AG08395 (cell line): ENCODE results near the gene CNN1.

Experiments
- DNase-seq: peaks from one replicate; pipeline ENCODE4 v3.0.0; 2012; ENCODE audit warnings: mixed read lengths, low spot score

The CNN1 gene

DNA sequence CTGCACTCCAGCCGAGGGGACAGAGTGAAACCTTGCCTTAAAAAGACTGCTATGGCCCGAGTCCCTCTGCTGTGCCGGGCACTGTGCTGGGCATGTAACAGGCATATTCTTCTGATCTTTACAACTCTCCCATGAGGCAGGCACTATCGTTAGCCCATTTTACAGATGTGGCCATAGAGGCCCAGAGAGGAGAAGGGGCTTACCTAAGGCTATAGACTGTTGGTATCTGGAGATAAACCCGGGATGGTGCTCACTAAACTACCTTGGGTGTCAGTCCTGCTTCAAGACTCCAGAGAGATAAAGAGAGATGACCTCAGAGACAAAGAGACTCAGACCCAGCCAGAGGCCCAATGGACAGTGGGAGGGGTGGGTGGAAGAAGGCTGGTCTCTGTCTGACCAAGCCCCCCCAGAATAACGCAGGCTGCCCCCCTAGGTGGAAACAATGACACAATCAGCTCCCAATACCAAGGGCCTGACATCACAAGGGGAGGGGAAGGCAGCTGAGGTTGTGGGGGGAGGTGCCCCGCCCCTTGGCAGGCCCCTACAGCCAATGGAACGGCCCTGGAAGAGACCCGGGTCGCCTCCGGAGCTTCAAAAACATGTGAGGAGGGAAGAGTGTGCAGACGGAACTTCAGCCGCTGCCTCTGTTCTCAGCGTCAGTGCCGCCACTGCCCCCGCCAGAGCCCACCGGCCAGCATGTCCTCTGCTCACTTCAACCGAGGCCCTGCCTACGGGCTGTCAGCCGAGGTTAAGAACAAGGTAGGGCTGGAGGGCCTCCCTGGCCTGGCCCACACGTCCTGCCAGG lies at the start of gene CNN1:
TSS of gene CNN1 (plus strand) at position 620 of the 805 bp plus-strand sequence. CDS start at position 697, 77 bp downstream.
- DNase-seq = peak; percentile 89

GRCh38 chr19:11489378-11489777 lies 49.3 kb upstream of the CNN1 start:
- DNase-seq = no peak

GRCh38 chr19:11494634-11495285 lies 43.9 kb upstream of the CNN1 start:
- DNase-seq = no peak

- DNase-seq = no peak
These were observed 43.2 kb upstream of the CNN1 start for GRCh38 chr19:11495481-11495880.

DNA sequence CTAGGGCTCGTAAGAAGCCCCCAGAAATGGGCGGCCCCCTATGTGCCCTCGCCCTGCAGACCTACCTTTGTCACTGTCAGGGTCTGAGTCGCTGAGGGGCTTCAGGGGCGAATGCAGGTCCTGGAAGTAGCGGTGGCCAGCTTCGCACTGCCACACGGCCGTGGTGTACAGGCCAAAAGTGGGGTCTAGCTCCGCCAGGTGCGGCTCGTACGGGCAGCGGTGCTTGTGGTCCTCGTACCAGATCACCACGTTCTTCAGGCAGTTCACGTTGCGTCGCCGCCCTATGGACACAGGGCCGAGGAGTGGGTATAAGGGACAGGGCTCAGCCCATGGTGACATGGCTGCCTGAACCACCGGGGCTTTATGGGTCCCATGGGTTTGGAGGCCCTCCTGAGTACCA lies 42.8 kb upstream of the CNN1 start:
- no peak for DNase-seq

DNA sequence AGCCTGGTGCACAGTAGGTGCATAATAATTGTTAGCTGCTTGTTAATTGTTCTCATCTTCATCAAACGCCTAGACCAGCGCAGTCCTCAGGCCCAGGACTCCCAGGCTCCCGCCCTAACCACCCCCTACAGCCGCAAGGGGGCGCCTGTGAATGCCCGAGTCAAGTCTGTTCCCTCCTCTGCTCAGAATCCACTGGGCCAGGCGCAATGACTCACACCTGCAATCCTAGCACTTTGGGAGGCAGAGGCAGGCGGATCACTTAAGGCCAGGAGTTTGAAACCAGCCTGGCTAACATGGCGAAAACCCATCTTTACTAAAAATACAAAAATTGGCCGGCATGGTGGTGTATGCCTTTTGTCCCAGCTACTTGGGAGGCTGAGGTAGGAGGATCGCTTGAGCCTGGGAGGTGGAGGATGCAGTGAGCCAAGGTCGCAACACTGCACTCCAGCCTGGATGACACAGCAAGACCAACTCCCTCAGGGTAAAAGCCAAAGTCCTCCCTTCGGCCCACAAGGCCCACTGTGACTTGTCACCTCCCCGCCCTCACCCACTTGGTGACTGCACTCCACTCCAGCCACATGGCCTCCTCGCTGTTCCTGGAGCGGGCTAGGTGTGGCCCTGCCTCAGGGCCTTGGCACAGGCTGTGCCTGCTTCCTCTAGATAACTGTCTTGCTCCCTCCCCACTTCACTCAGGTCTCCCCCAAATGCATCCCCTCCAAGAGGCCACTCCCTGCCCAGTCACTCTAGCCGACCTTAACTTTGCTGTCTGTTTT lies 42.1 kb upstream of the CNN1 start:
- DNase-seq = peak; percentile 82

DNA sequence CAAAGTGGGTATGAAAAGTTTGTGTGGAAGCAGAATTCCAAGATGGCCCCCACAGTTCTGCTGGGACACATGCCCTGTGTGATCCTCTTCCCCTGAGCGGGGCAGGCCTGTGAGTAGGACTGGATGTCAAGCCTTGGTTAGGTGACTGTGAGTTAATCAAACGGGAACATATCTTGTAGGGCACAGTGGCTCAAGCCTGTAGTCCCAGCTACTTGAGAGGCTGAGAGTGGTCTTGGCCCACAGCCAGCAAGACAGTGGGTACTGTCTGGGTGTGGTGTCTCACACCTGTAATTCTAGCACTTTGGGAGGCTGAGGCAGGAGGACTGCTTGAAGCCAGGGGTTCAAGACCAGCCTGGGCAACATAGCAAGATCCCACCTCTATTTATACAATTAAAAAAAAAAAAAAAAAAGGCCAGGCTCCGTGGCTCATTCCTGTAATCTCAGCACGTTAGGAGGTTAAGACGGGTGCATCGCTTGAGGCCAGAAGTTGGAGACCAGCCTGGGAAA lies 39.4 kb upstream of the CNN1 start:
- DNase-seq = no peak

GRCh38 chr19:11499890-11500420 lies 38.7 kb upstream of the CNN1 start:
- no peak for DNase-seq

- no peak for DNase-seq
These were observed 34.1 kb upstream of the CNN1 start for GRCh38 chr19:11504502-11505031.

- DNase-seq = peak; percentile 99
These were observed 33.6 kb upstream of the CNN1 start for GRCh38 chr19:11505032-11505503.

DNA sequence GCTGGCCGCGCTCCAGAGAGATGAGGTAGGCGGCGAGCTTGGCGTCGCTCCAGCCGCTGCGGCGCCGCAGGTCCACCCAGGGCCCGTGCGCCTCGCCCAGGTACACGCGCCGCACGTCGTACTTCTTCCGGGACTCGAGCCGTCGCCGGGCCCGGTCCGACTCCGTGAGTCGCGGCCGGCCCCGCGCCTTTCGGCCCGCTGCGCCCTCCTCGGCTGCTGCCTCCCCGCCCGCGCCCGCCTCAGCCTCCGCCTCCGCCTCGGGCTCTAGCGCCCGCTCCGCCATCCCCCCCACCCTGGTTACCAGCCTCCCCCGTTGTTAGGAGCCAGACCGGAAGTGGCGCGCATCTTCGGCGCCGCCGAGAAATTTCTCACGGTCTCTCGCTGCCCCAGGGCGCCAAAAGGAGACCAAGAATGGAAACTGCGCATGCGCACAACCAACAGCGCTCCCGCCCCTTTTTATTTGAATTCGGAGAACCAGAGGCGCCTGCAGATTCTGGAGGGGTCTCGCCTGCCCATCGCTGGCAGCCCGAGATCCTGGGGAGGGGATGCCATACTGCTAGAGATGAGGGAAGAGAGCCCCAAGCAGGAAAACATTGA lies 33.0 kb upstream of the CNN1 start, which contains the start of gene ZNF653:
TSS of gene ZNF653 (minus strand) at position 336 of the 597 bp plus-strand sequence. CDS start at position 283, 53 bp downstream.
- DNase-seq = peak; percentile 99

- DNase-seq = no peak
These were observed 32.5 kb upstream of the CNN1 start for GRCh38 chr19:11506101-11506555.

GRCh38 chr19:11506967-11507366 lies 31.7 kb upstream of the CNN1 start:
- no peak for DNase-seq

DNA sequence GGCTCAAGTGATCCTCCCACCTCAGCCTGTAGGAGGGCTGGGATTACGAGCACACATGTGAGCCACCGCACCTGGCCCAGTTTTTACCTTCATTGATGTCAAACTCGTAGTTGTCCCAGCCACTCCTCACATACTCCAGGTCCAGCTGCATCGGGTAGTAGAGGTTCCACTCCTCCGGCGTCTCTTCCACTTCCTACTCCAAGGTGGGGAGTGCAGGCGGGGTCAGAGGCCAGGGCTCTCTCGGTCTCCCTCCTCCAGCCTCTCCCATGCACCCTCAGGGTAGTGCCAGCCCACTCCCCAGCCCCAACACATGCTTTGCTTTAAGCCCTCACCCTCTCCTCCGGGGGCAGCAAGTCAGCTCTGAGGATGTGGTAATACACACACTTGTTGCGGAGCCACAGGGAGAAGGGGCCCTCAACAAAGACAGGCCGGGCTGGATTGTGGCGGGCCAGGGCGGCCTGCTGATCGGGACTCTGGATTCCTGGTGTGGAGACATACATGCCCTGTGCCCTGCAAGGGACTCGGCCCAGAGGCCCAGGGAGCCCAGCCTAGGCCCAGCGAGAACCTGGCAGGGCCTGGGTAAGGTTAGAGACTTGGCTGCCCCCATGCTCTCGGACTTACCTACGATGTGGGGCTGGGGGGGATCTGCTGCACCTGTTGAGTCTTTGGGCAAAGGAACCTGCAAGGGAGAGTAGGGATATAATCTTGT lies 31.1 kb upstream of the CNN1 start:
- no peak for DNase-seq

- DNase-seq = no peak
These were observed 28.2 kb upstream of the CNN1 start for GRCh38 chr19:11510444-11510843.

GRCh38 chr19:11513946-11514345 lies 24.7 kb upstream of the CNN1 start:
- no peak for DNase-seq

- DNase-seq = no peak
These were observed 19.5 kb upstream of the CNN1 start for GRCh38 chr19:11519138-11519537.

GRCh38 chr19:11528551-11529341 lies 9.9 kb upstream of the CNN1 start, which contains the start of gene ECSIT:
ECSIT (minus strand) TSS chr19:11529134; CDS start chr19:11519170, 9,964 bp downstream.
- DNase-seq = peak; percentile 98

- peak; percentile 50 for DNase-seq
These were observed 8.2 kb upstream of the CNN1 start for GRCh38 chr19:11530432-11530831.

GRCh38 chr19:11534538-11534937 lies 4.1 kb upstream of the CNN1 start:
- DNase-seq = no peak
